ENCODE results near the gene MPLKIP.
"Not testable (repeated sequence)": the region's sequence is repeated elsewhere in the genome, so short reads cannot be mapped to it uniquely, and the experiment has no call there.

MPLKIP gene

GRCh38 chr7:40134428-40135316, at the start of gene MPLKIP, which contains the start of gene SUGCT:
TSS of gene MPLKIP (minus strand) at chr7:40134622. CDS start at chr7:40134567, 55 bp downstream.
TSS of gene SUGCT (plus strand) at chr7:40135005.
- DNase-seq (ENCODE audit: low read depth in 2 of 2), result peak; percentile 69 to 72

GRCh38 chr7:40182452-40182851, 48.0 kb upstream of the MPLKIP start:
- DNase-seq (ENCODE audit: low read depth in 2 of 2), result no peak

GRCh38 chr7:40177071-40177470, 42.6 kb upstream of the MPLKIP start:
- DNase-seq (ENCODE audit: low read depth in 2 of 2), result no peak

- DNase-seq (ENCODE audit: low read depth in 2 of 2), result no peak
Measured at GRCh38 chr7:40175725-40176510, 41.5 kb upstream of the MPLKIP start.

GRCh38 chr7:40175256-40175655, 40.8 kb upstream of the MPLKIP start:
- DNase-seq (ENCODE audit: low read depth in 2 of 2), result not testable (repeated sequence)

- not testable (repeated sequence) for DNase-seq (ENCODE audit: low read depth in 2 of 2)
Measured at GRCh38 chr7:40173121-40173520, 38.7 kb upstream of the MPLKIP start.

- DNase-seq (ENCODE audit: low read depth in 2 of 2), result not testable (repeated sequence)
Measured at GRCh38 chr7:40168266-40168665, 33.8 kb upstream of the MPLKIP start.

GRCh38 chr7:40167291-40167690, 32.9 kb upstream of the MPLKIP start:
- DNase-seq (ENCODE audit: low read depth in 2 of 2), result no peak

GRCh38 chr7:40165216-40165615, 30.8 kb upstream of the MPLKIP start:
- no peak for DNase-seq (ENCODE audit: low read depth in 2 of 2)

GRCh38 chr7:40162516-40162915, 28.1 kb upstream of the MPLKIP start:
- DNase-seq (ENCODE audit: low read depth in 2 of 2), result no peak

- no peak for DNase-seq (ENCODE audit: low read depth in 2 of 2)
Measured at GRCh38 chr7:40156988-40157387, 22.6 kb upstream of the MPLKIP start.

- DNase-seq (ENCODE audit: low read depth in 2 of 2), result no peak
Measured at GRCh38 chr7:40151504-40151903, 17.1 kb upstream of the MPLKIP start.

GRCh38 chr7:40148671-40149070, 14.2 kb upstream of the MPLKIP start:
- no peak for DNase-seq (ENCODE audit: low read depth in 2 of 2)

- DNase-seq (ENCODE audit: low read depth in 2 of 2), result not testable (repeated sequence)
Measured at GRCh38 chr7:40148247-40148580, 13.8 kb upstream of the MPLKIP start.

GRCh38 chr7:40147371-40148246, 13.2 kb upstream of the MPLKIP start:
- no peak for DNase-seq (ENCODE audit: low read depth in 2 of 2)

- DNase-seq (ENCODE audit: low read depth in 2 of 2), result not testable (repeated sequence)
Measured at GRCh38 chr7:40145596-40146130, 11.2 kb upstream of the MPLKIP start.

GRCh38 chr7:40141916-40142315, 7.5 kb upstream of the MPLKIP start:
- not testable (repeated sequence) for DNase-seq (ENCODE audit: low read depth in 2 of 2)

- not testable (repeated sequence) for DNase-seq (ENCODE audit: low read depth in 2 of 2)
Measured at GRCh38 chr7:40139891-40140290, 5.5 kb upstream of the MPLKIP start.

GRCh38 chr7:40138973-40139372, 4.6 kb upstream of the MPLKIP start:
- no peak for DNase-seq (ENCODE audit: low read depth in 2 of 2)

GRCh38 chr7:40137563-40137962, 3.1 kb upstream of the MPLKIP start:
- DNase-seq (ENCODE audit: low read depth in 2 of 2), result no peak

GRCh38 chr7:40135317-40135610, 842 bp upstream of the MPLKIP start:
- no peak for DNase-seq (ENCODE audit: low read depth in 2 of 2)
